Body of pancreas (tissue), 4 donors: ENCODE measurements around the gene IL1R1.

Experiments
- CTCF ChIP-seq, 7 experiments: fragments of 450-650 bp in 4 of 7; fragments of 200-600 bp in 3 of 7; sonication (generic) in 3 of 7; IDR thresholded peaks; one replicate each; pipeline ENCODE4 v1.5.1; 2016 to 2019; ENCODE audit warnings: antibody characterized with exemption in 7 of 7
- POLR2A ChIP-seq, 3 donors: fragments of 450-650 bp; IDR thresholded peaks; one replicate each; pipeline ENCODE4 v1.6.1; 2016; ENCODE audit warnings: antibody characterized with exemption in 3 of 3, mild to moderate bottlenecking in 2 of 3

- TF ChIP-seq POLR2A (IDR thresholded peaks at IDR 0.05) (no peak), CTCF (IDR thresholded peaks at IDR 0.05) (no peak)
Observed at GRCh38 chr2:102155703-102156515, 13.4 kb downstream of the IL1R1 start.
